B cell (primary cell): ENCODE results near the gene EXOC6B. TPM values are rescaled to one million over a fixed set of nuclear protein-coding genes. Genes with fewer than 3 reads are reported as not detected.

ENCODE experiments used
- ATAC-seq: fragments of 200-7000 bp; cut with Tn5 transposase; one replicate; pipeline ENCODE4 v1.10.0; 2021; ENCODE audit warnings: low read depth, mild to moderate bottlenecking, moderate number of reproducible peaks, moderate library complexity
- CTCF ChIA-PET: fragments of 350-600 bp; sonication (Branson Sonifier 250); formaldehyde crosslinking; loops from one replicate; lab custom pipeline; 2021; ENCODE audit warnings: antibody characterized with exemption, inconsistent platforms; lab: Charles Lee
- POLR2A ChIA-PET: fragments of 350-600 bp; sonication (Branson Sonifier 250); formaldehyde crosslinking; loops from one replicate; lab custom pipeline; 2021; ENCODE audit warnings: antibody characterized with exemption; lab: Charles Lee
- DNase-seq: peaks from one replicate; pipeline ENCODE4 v3.0.0; 2013
- H2AFZ ChIP-seq: 2 replicates; pipeline ENCODE4 v1.6.1; 2012; ENCODE audit warnings: mild to moderate bottlenecking, low read depth, low read length; ENCODE audit not compliant: insufficient read depth, poor library complexity, severe bottlenecking
- H3K27ac ChIP-seq, 2 donors: 1 replicate in 1 of 2; 2 replicates in 1 of 2; pipeline ENCODE4 v1.5.1; 2012 to 2013; ENCODE audit warnings: low read length in 2 of 2, mild to moderate bottlenecking in 2 of 2, moderate library complexity in 1 of 2
- H3K27me3 ChIP-seq, 4 experiments: fragments of 200-600 bp in 1 of 4; sonication (generic) in 1 of 4; replicated peaks in 1 of 4; 1 replicate in 2 of 4; 2 replicates in 2 of 4; pipeline versions ENCODE4 v1.6.1 to v1.7.0; 2013 to 2016; ENCODE audit warnings: low read length in 3 of 4, mild to moderate bottlenecking in 2 of 4, mixed read lengths in 1 of 4, moderate library complexity in 1 of 4; ENCODE audit not compliant: insufficient read depth in 4 of 4, control insufficient read depth in 3 of 4; ENCODE audit errors: control extremely low read depth in 1 of 4
- H3K36me3 ChIP-seq, 2 experiments: replicated peaks in 1 of 2; 1 replicate in 1 of 2; 2 replicates in 1 of 2; pipeline versions ENCODE4 v1.6.1 to v1.7.1; 2013; ENCODE audit warnings: low read length in 1 of 2; ENCODE audit not compliant: insufficient read depth in 2 of 2, control insufficient read depth in 1 of 2; ENCODE audit errors: control extremely low read depth in 1 of 2, extremely low read depth in 1 of 2
- H3K4me1 ChIP-seq, 2 donors: fragments of 200-600 bp in 1 of 2; sonication (generic) in 1 of 2; 1 replicate in 1 of 2; 2 replicates in 1 of 2; pipeline versions ENCODE4 v1.5.1 to v1.6.1; 2013 to 2017; ENCODE audit warnings: low read length in 2 of 2; ENCODE audit not compliant: control insufficient read depth in 2 of 2, insufficient read depth in 2 of 2
- H3K4me2 ChIP-seq: replicated peaks from 2 replicates; pipeline ENCODE3; 2012; ENCODE audit warnings: mild to moderate bottlenecking, low read depth, low read length; ENCODE audit not compliant: poor library complexity, severe bottlenecking
- H3K4me3 ChIP-seq, 5 experiments: fragments of 200-600 bp in 1 of 5; sonication (generic) in 1 of 5; 1 replicate in 3 of 5; 2 replicates in 2 of 5; pipeline versions ENCODE4 v1.5.1 to v1.7.0; 2011 to 2016; ENCODE audit warnings: low read length in 4 of 5, mild to moderate bottlenecking in 4 of 5, low read depth in 2 of 5, control low read depth in 1 of 5, moderate library complexity in 1 of 5; ENCODE audit not compliant: insufficient read depth in 1 of 5; ENCODE audit errors: control extremely low read depth in 1 of 5, extremely low read depth in 1 of 5
- H3K79me2 ChIP-seq: fragments of 200-600 bp; sonication (generic); one replicate; pipeline ENCODE4 v1.6.0; 2016; ENCODE audit warnings: low read length; ENCODE audit not compliant: control insufficient read depth, insufficient read depth
- H3K9ac ChIP-seq: fragments of 200-600 bp; sonication (generic); 2 replicates; pipeline ENCODE4 v1.6.1; 2017; ENCODE audit warnings: mild to moderate bottlenecking, low read length, moderate library complexity
- H3K9me3 ChIP-seq, 3 donors: one replicate each; pipeline versions ENCODE4 v1.6.1 to v1.7.1; 2013; ENCODE audit warnings: low read length in 2 of 3; ENCODE audit not compliant: control insufficient read depth in 2 of 3, insufficient read depth in 1 of 3; ENCODE audit errors: control extremely low read depth in 1 of 3
- H4K20me1 ChIP-seq: 2 replicates; pipeline ENCODE4 v1.6.0; 2012; ENCODE audit warnings: mild to moderate bottlenecking, low read length; ENCODE audit not compliant: insufficient read depth, control insufficient read depth, poor library complexity, severe bottlenecking
- H3K27ac Mint-ChIP-seq: one replicate; pipeline ENCODE4 v1.8.0; 2021; ENCODE audit warnings: mixed read lengths
- H3K27me3 Mint-ChIP-seq: one replicate; pipeline ENCODE4 v1.8.0; 2021; ENCODE audit warnings: mixed read lengths
- H3K4me1 Mint-ChIP-seq: one replicate; pipeline ENCODE4 v1.8.0; 2021; ENCODE audit warnings: mixed read lengths
- H3K4me3 Mint-ChIP-seq: one replicate; pipeline ENCODE4 v1.8.0; 2021; ENCODE audit warnings: mixed read lengths
- H3K9me3 Mint-ChIP-seq: one replicate; pipeline ENCODE4 v1.8.0; 2022; ENCODE audit warnings: mixed read lengths; ENCODE audit not compliant: insufficient read depth
- CTCF ChIP-seq: fragments of 200-600 bp; IDR thresholded peaks from one replicate; pipeline ENCODE4 v1.8.0; 2022; ENCODE audit warnings: antibody characterized with exemption, mild to moderate bottlenecking
- EZH2 ChIP-seq: IDR thresholded peaks from 2 replicates; pipeline ENCODE4 v1.6.1; 2012; ENCODE audit warnings: borderline replicate concordance, low read depth, mild to moderate bottlenecking, moderate library complexity, low read length; ENCODE audit not compliant: insufficient read depth, poor library complexity, severe bottlenecking
- WGBS: methylation state at CpG from one replicate; pipeline ENCODE4 v1.1.5; 2013; ENCODE audit warnings: missing lambda C conversion rate; ENCODE audit not compliant: insufficient coverage; 5-methylcytosine and 5-hydroxymethylcytosine counted together
- intact Hi-C: fragments of 100-400 bp; cut with micrococcal nuclease; formaldehyde crosslinking; loops from one replicate; pipeline ENCODE4 v1.10.0; 2022
- polyA plus RNA-seq: library from polyadenylated mRNA; depleted of rRNA; stranded (reverse); fragments of >200 nt; gene quantifications from 2 replicates; pipeline ENCODE4 v1.2.3, GENCODE V29; 2012
- total RNA-seq, 2 donors: library from RNA; stranded (reverse); fragments of 120-200 nt in 1 of 2; gene quantifications; 1 replicate in 1 of 2; 2 replicates in 1 of 2; pipeline versions ENCODE4 v1.2.3 to v1.2.4, GENCODE V29; 2013 to 2022

EXOC6B gene
- total and polyA plus RNA-seq, 2 donors (not counting 1 experiment from before 2014, with no cell fraction given) = 4.8 to 22.6 TPM

GRCh38 chr2:72841462-72842125 is 15.8 kb upstream of the EXOC6B start:
- DNase-seq (no peak), ATAC-seq (no peak)
- Mint-ChIP-seq H3K27ac (no peak overlapping the region), H3K4me1 (no peaks in the 10 kb centered on the region), H3K9me3 (no peaks in the 10 kb centered on the region), H3K27me3 (peaks cover 31% of the 10 kb centered on the region), H3K4me3 (no peak overlapping the region)
- H3K4me1 ChIP-seq = no peaks in the 10 kb centered on the region
- no peaks in the 10 kb centered on the region for H3K79me2 ChIP-seq
- H3K27ac ChIP-seq = no peak overlapping the region
- H3K4me2 ChIP-seq = no peak overlapping the region
- CTCF ChIA-PET = interaction anchor here (1.5 kb wide), 1 partner anchor 19 kb away, joined by 4 read pairs; no protein-coding TSS in a partner anchor
- no peak overlapping the region for H3K9ac ChIP-seq
- POLR2A ChIA-PET = no interaction called here
- no peaks in the 10 kb centered on the region for H3K36me3 ChIP-seq
- H2AFZ ChIP-seq = no peak overlapping the region
- no peak for TF ChIP-seq CTCF
- no peak for TF ChIP-seq EZH2
- H3K27me3 ChIP-seq = peaks cover 0 to 6% (median 0%) of the 10 kb centered on the region in 4 experiments
- no peaks in the 10 kb centered on the region for H4K20me1 ChIP-seq
- WGBS = 79% methylated on average over 3 of the region's 3 CpGs
- no peaks in the 10 kb centered on the region for H3K9me3 ChIP-seq
- no peak overlapping the region for H3K4me3 ChIP-seq
- intact Hi-C loops = no loop called here

- H3K27me3 Mint-ChIP-seq = peaks cover 41% of the 10 kb centered on the region
- no peaks in the 10 kb centered on the region for H3K79me2 ChIP-seq
- TF ChIP-seq EZH2 = no peak
- no peak for TF ChIP-seq CTCF
- H3K36me3 ChIP-seq = no peaks in the 10 kb centered on the region
- peaks cover 0 to 6% (median 0%) of the 10 kb centered on the region in 4 experiments for H3K27me3 ChIP-seq
- no peak overlapping the region for H3K9ac ChIP-seq
- CTCF ChIA-PET = no interaction called here
- no peak overlapping the region for H3K4me2 ChIP-seq
- H3K4me1 ChIP-seq = no peaks in the 10 kb centered on the region
- H3K27ac ChIP-seq = no peak overlapping the region
- H3K4me1 Mint-ChIP-seq = no peaks in the 10 kb centered on the region
- no peak overlapping the region for H3K27ac Mint-ChIP-seq
- no CpG with 5 or more reads among the region's 2 CpGs for WGBS
- no peaks in the 10 kb centered on the region for H3K9me3 ChIP-seq
- POLR2A ChIA-PET = no interaction called here
- H3K4me3 Mint-ChIP-seq = no peak overlapping the region
- DNase-seq (no peak), ATAC-seq (no peak)
- H2AFZ ChIP-seq = no peak overlapping the region
- no peaks in the 10 kb centered on the region for H4K20me1 ChIP-seq
- H3K4me3 ChIP-seq = no peak overlapping the region
- H3K9me3 Mint-ChIP-seq = no peaks in the 10 kb centered on the region
- intact Hi-C loops = no loop called here
These were observed 14.2 kb upstream of the EXOC6B start for GRCh38 chr2:72840066-72840465.
